Stimulated activated CD4-positive, alpha-beta T cell treated with anti-CD3 and anti-CD28 coated beads, TNF-alpha, amount 100 ng/mL, for 4 hours (primary cell): ENCODE results near the gene ATF3.

Source experiments
- DNase-seq, 3 experiments: peaks; one replicate each; pipeline ENCODE4 v3.0.0-alpha.2; 2020; ENCODE audit warnings: low read depth in 3 of 3

The ATF3 gene

GRCh38 chr1:212608392-212608958, at the start of gene ATF3:
ATF3 (plus strand) TSS chr1:212608761; CDS start chr1:212615022, 6,261 bp downstream.
- peak; percentile 76 to 87 (median 83) for DNase-seq

GRCh38 chr1:212559929-212560328, 48.6 kb upstream of the ATF3 start:
- DNase-seq = no peak

- no peak for DNase-seq
Observed at GRCh38 chr1:212560933-212561460, 47.6 kb upstream of the ATF3 start.

GRCh38 chr1:212561501-212561931, 47.0 kb upstream of the ATF3 start:
- no peak for DNase-seq

- no peak for DNase-seq
Observed at GRCh38 chr1:212562771-212563170, 45.8 kb upstream of the ATF3 start.

- DNase-seq = no peak
Observed at GRCh38 chr1:212565079-212565478, 43.5 kb upstream of the ATF3 start.

GRCh38 chr1:212565571-212566305, 42.8 kb upstream of the ATF3 start:
- no peak for DNase-seq

- DNase-seq = peak; percentile 37 to 50 (median 42)
Observed at GRCh38 chr1:212566522-212567479, 41.8 kb upstream of the ATF3 start.

GRCh38 chr1:212567638-212568037, 40.9 kb upstream of the ATF3 start:
- no peak for DNase-seq

- DNase-seq = no peak
Observed at GRCh38 chr1:212568978-212569537, 39.5 kb upstream of the ATF3 start.

GRCh38 chr1:212574732-212575131, 33.8 kb upstream of the ATF3 start:
- no peak for DNase-seq

- no peak for DNase-seq
Observed at GRCh38 chr1:212575333-212575732, 33.2 kb upstream of the ATF3 start.

GRCh38 chr1:212578041-212578440, 30.5 kb upstream of the ATF3 start:
- no peak for DNase-seq

GRCh38 chr1:212581034-212581433, 27.5 kb upstream of the ATF3 start:
- DNase-seq = no peak

GRCh38 chr1:212582291-212582690, 26.3 kb upstream of the ATF3 start:
- no peak for DNase-seq

GRCh38 chr1:212582808-212583615, 25.5 kb upstream of the ATF3 start:
- no peak for DNase-seq

- DNase-seq = no peak
Observed at GRCh38 chr1:212583643-212584042, 24.9 kb upstream of the ATF3 start.

GRCh38 chr1:212584092-212584886, 24.3 kb upstream of the ATF3 start:
- DNase-seq = no peak

GRCh38 chr1:212585210-212585609, 23.4 kb upstream of the ATF3 start:
- no peak for DNase-seq
